WTC11 (cell line): ENCODE data around the gene ACSL4.

Experiments
- ATF1 ChIP-seq: sonication (generic); formaldehyde crosslinking; IDR thresholded peaks from 2 replicates; pipeline ENCODE4 v1.8.1; 2023; ENCODE audit warnings: mild to moderate bottlenecking, moderate library complexity, missing genetic modification reagents
- NFE2L1 ChIP-seq: sonication (generic); formaldehyde crosslinking; IDR thresholded peaks from 2 replicates; pipeline ENCODE4 v1.8.1; 2023; ENCODE audit warnings: missing genetic modification reagents
- ZNF263 ChIP-seq: sonication (generic); formaldehyde crosslinking; IDR thresholded peaks from 2 replicates; pipeline ENCODE4 v1.8.1; 2022; ENCODE audit warnings: low read depth, mild to moderate bottlenecking, moderate library complexity, missing genetic modification reagents
- TF ChIP-seq, protein P1 (sequence below): sonication (generic); formaldehyde crosslinking; IDR thresholded peaks from 2 replicates; pipeline ENCODE4 v1.8.0; 2023; ENCODE audit warnings: mild to moderate bottlenecking, missing genetic modification reagents
- TF ChIP-seq, protein P2 (sequence below): sonication (generic); formaldehyde crosslinking; IDR thresholded peaks from 2 replicates; pipeline ENCODE4 v1.8.1; 2023; ENCODE audit warnings: mild to moderate bottlenecking, moderate library complexity, missing genetic modification reagents

DNA sequence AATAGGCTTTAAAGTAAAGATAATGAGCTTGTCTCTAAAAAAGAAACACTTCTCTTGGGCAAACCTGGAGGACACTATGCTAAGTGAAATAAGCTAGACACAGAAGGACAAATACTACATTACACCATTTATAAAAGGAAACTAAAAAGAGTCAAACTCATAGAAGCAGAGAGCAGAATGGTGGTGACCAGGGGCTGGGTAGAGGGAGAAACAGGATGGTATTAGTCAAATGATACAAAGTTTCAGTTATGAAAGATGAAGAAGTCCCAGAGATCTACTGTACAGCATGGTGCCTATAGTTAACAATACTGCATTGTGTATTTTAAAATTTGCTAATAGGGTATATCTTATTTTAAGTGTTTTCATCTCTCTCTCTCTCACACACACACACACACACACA lies 28.5 kb downstream of the ACSL4 start:
- no peak for TF ChIP-seq ZNF263
- TF ChIP-seq, protein P1, sequence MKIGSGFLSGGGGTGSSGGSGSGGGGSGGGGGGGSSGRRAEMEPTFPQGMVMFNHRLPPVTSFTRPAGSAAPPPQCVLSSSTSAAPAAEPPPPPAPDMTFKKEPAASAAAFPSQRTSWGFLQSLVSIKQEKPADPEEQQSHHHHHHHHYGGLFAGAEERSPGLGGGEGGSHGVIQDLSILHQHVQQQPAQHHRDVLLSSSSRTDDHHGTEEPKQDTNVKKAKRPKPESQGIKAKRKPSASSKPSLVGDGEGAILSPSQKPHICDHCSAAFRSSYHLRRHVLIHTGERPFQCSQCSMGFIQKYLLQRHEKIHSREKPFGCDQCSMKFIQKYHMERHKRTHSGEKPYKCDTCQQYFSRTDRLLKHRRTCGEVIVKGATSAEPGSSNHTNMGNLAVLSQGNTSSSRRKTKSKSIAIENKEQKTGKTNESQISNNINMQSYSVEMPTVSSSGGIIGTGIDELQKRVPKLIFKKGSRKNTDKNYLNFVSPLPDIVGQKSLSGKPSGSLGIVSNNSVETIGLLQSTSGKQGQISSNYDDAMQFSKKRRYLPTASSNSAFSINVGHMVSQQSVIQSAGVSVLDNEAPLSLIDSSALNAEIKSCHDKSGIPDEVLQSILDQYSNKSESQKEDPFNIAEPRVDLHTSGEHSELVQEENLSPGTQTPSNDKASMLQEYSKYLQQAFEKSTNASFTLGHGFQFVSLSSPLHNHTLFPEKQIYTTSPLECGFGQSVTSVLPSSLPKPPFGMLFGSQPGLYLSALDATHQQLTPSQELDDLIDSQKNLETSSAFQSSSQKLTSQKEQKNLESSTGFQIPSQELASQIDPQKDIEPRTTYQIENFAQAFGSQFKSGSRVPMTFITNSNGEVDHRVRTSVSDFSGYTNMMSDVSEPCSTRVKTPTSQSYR (CRISPR knock-in tag): no peak
- no peak for TF ChIP-seq NFE2L1 (CRISPR knock-in tag)
- TF ChIP-seq ATF1 (CRISPR knock-in tag): no peak
- TF ChIP-seq, protein P2, sequence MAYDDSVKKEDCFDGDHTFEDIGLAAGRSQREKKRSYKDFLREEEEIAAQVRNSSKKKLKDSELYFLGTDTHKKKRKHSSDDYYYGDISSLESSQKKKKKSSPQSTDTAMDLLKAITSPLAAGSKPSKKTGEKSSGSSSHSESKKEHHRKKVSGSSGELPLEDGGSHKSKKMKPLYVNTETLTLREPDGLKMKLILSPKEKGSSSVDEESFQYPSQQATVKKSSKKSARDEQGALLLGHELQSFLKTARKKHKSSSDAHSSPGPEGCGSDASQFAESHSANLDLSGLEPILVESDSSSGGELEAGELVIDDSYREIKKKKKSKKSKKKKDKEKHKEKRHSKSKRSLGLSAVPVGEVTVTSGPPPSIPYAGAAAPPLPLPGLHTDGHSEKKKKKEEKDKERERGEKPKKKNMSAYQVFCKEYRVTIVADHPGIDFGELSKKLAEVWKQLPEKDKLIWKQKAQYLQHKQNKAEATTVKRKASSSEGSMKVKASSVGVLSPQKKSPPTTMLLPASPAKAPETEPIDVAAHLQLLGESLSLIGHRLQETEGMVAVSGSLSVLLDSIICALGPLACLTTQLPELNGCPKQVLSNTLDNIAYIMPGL (CRISPR knock-in tag): no peak
